SK-N-MC (cell line): ENCODE results near the gene GPD1L.

Source experiments
- DNase-seq: peaks from one replicate; pipeline ENCODE4 v3.0.0-alpha.2; 2011; ENCODE audit warnings: low read depth, low spot score
- H3K27ac ChIP-seq: fragments of 200-600 bp; sonication (generic); 2 replicates; pipeline ENCODE4 v1.5.1; 2016; ENCODE audit warnings: mixed run types
- H3K36me3 ChIP-seq: fragments of 200-600 bp; sonication (generic); 2 replicates; pipeline ENCODE4 v1.6.1; 2017; ENCODE audit warnings: antibody characterized with exemption, low read length, mixed read lengths; ENCODE audit not compliant: insufficient read depth
- H3K4me3 ChIP-seq: fragments of 200-600 bp; sonication (generic); 2 replicates; pipeline ENCODE4 v1.5.1; 2016
- H3K9ac ChIP-seq: fragments of 200-600 bp; sonication (generic); 2 replicates; pipeline ENCODE4 v1.8.0; 2017; ENCODE audit warnings: mixed run types, mixed read lengths; ENCODE audit not compliant: insufficient read length
- H3K9me3 ChIP-seq: fragments of 200-600 bp; sonication (generic); 2 replicates; pipeline ENCODE4 v1.6.1; 2017; ENCODE audit warnings: low read depth, mild to moderate bottlenecking, antibody characterized with exemption, low read length, moderate library complexity, mixed read lengths
- EZH2 ChIP-seq: fragments of 200-600 bp; sonication (generic); IDR thresholded peaks from one replicate; pipeline ENCODE4 v1.6.1; 2017; ENCODE audit warnings: antibody characterized with exemption
- FOXP2 ChIP-seq: optimal IDR thresholded peaks from 2 replicates; pipeline ENCODE3; 2011; ENCODE audit warnings: mild to moderate bottlenecking, moderate library complexity; ENCODE audit not compliant: insufficient read depth; ENCODE audit errors: extremely low read length, control extremely low read depth
- POLR2AphosphoS5 ChIP-seq: IDR thresholded peaks from 2 replicates; pipeline ENCODE4 v1.6.1; 2012; ENCODE audit warnings: mild to moderate bottlenecking, low read depth, low read length, borderline replicate concordance

GPD1L gene

GRCh38 chr3:32125012-32125411 lies 18.6 kb downstream of the GPD1L start:
- Histone ChIP-seq H3K36me3 (no peaks in the 10 kb centered on the region), H3K9me3 (no peaks in the 10 kb centered on the region), H3K4me3 (no peak overlapping the region), H3K9ac (no peak overlapping the region), H3K27ac (no peak overlapping the region)
- TF ChIP-seq FOXP2 (no peak), EZH2 (no peak), POLR2AphosphoS5 (no peak)
- no peak for DNase-seq

- Histone ChIP-seq H3K9ac (no peak overlapping the region), H3K27ac (no peak overlapping the region), H3K36me3 (no peaks in the 10 kb centered on the region), H3K4me3 (no peak overlapping the region), H3K9me3 (no peaks in the 10 kb centered on the region)
- DNase-seq = no peak
- TF ChIP-seq POLR2AphosphoS5 = no peak
- no peak for TF ChIP-seq EZH2
- no peak for TF ChIP-seq FOXP2
Measured at GRCh38 chr3:32126305-32127015, 20.0 kb downstream of the GPD1L start.

- H3K9ac ChIP-seq = no peak overlapping the region
- no peaks in the 10 kb centered on the region for H3K36me3 ChIP-seq
- no peak overlapping the region for H3K27ac ChIP-seq
- no peaks in the 10 kb centered on the region for H3K9me3 ChIP-seq
- TF ChIP-seq FOXP2 (no peak), POLR2AphosphoS5 (no peak), EZH2 (no peak)
- H3K4me3 ChIP-seq = no peak overlapping the region
- no peak for DNase-seq
Measured at GRCh38 chr3:32127219-32127826, 20.9 kb downstream of the GPD1L start.

GRCh38 chr3:32128936-32129335 lies 22.5 kb downstream of the GPD1L start:
- no peaks in the 10 kb centered on the region for H3K36me3 ChIP-seq
- DNase-seq = no peak
- no peak overlapping the region for H3K4me3 ChIP-seq
- H3K9ac ChIP-seq = no peak overlapping the region
- TF ChIP-seq FOXP2 (no peak), POLR2AphosphoS5 (no peak), EZH2 (no peak)
- H3K9me3 ChIP-seq = no peaks in the 10 kb centered on the region
- no peak overlapping the region for H3K27ac ChIP-seq

- TF ChIP-seq POLR2AphosphoS5 = no peak
- no peak for TF ChIP-seq EZH2
- no peak for TF ChIP-seq FOXP2
Measured at GRCh38 chr3:32129832-32130231, 23.4 kb downstream of the GPD1L start.

GRCh38 chr3:32132121-32132520 lies 25.7 kb downstream of the GPD1L start:
- no peak for TF ChIP-seq POLR2AphosphoS5
- no peak for TF ChIP-seq FOXP2
- TF ChIP-seq EZH2 = no peak
- H3K36me3 ChIP-seq = no peaks in the 10 kb centered on the region
- H3K9me3 ChIP-seq = no peaks in the 10 kb centered on the region
- no peak overlapping the region for H3K4me3 ChIP-seq
- H3K9ac ChIP-seq = no peak overlapping the region
- DNase-seq = no peak
- no peak overlapping the region for H3K27ac ChIP-seq

More at GRCh38 chr3:32129832-32130231, 23.4 kb downstream of the GPD1L start:
- Histone ChIP-seq H3K9me3 (no peaks in the 10 kb centered on the region), H3K36me3 (no peaks in the 10 kb centered on the region), H3K9ac (no peak overlapping the region), H3K27ac (no peak overlapping the region), H3K4me3 (no peak overlapping the region)
- no peak for DNase-seq

- no peak overlapping the region for H3K4me3 ChIP-seq
- TF ChIP-seq POLR2AphosphoS5 (no peak), EZH2 (no peak), FOXP2 (no peak)
- H3K9ac ChIP-seq = no peak overlapping the region
- no peak for DNase-seq
- no peak overlapping the region for H3K27ac ChIP-seq
- no peaks in the 10 kb centered on the region for H3K36me3 ChIP-seq
- H3K9me3 ChIP-seq = no peaks in the 10 kb centered on the region
Measured at GRCh38 chr3:32132706-32133105, 26.3 kb downstream of the GPD1L start.

GRCh38 chr3:32136703-32137102 lies 30.3 kb downstream of the GPD1L start:
- H3K9me3 ChIP-seq = no peaks in the 10 kb centered on the region
- DNase-seq = no peak
- TF ChIP-seq POLR2AphosphoS5 (no peak), FOXP2 (no peak), EZH2 (no peak)
- no peak overlapping the region for H3K27ac ChIP-seq
- H3K4me3 ChIP-seq = no peak overlapping the region
- H3K9ac ChIP-seq = no peak overlapping the region
- no peaks in the 10 kb centered on the region for H3K36me3 ChIP-seq
